GM19025 (cell line): Measurements from ENCODE around the gene MTTP.

ENCODE experiments used
- ATAC-seq: cut with Tn5 transposase; IDR thresholded peaks from one replicate; pipeline ENCODE4 v1.9.1; 2021; ENCODE audit warnings: mild to moderate bottlenecking, low read depth, moderate library complexity; ENCODE audit not compliant: unreplicated experiment

The MTTP gene

GRCh38 chr4:99591757-99592156 lies 17.1 kb downstream of the MTTP start:
- ATAC-seq, result no peak

GRCh38 chr4:99593781-99594641 lies 19.4 kb downstream of the MTTP start:
- peak; percentile 77 for ATAC-seq

- ATAC-seq, result no peak
Measured at GRCh38 chr4:99594818-99595217, 20.2 kb downstream of the MTTP start.

- no peak for ATAC-seq
Measured at GRCh38 chr4:99606716-99607115, 32.1 kb downstream of the MTTP start.

GRCh38 chr4:99608417-99608816 lies 33.8 kb downstream of the MTTP start:
- no peak for ATAC-seq

- no peak for ATAC-seq
Measured at GRCh38 chr4:99610605-99611175, 36.1 kb downstream of the MTTP start.

GRCh38 chr4:99612281-99612680 lies 37.7 kb downstream of the MTTP start:
- no peak for ATAC-seq

GRCh38 chr4:99612704-99613103 lies 38.1 kb downstream of the MTTP start:
- no peak for ATAC-seq

- no peak for ATAC-seq
Measured at GRCh38 chr4:99614491-99614890, 39.9 kb downstream of the MTTP start.

GRCh38 chr4:99615170-99615820 lies 40.7 kb downstream of the MTTP start:
- ATAC-seq, result no peak

GRCh38 chr4:99617374-99617773 lies 42.8 kb downstream of the MTTP start:
- no peak for ATAC-seq

GRCh38 chr4:99622341-99622740 lies 47.7 kb downstream of the MTTP start:
- ATAC-seq, result no peak

- ATAC-seq, result no peak
Measured at GRCh38 chr4:99624141-99624719, 49.6 kb downstream of the MTTP start.

- ATAC-seq, result peak; percentile 66
Measured at GRCh38 chr4:99625369-99625768, 50.7 kb downstream of the MTTP start.

GRCh38 chr4:99628040-99628439 lies 53.4 kb downstream of the MTTP start:
- no peak for ATAC-seq

- ATAC-seq, result no peak
Measured at GRCh38 chr4:99629962-99630554, 55.4 kb downstream of the MTTP start.

GRCh38 chr4:99630857-99631360 lies 56.3 kb downstream of the MTTP start:
- ATAC-seq, result no peak

- no peak for ATAC-seq
Measured at GRCh38 chr4:99633772-99634171, 59.1 kb downstream of the MTTP start.

- no peak for ATAC-seq
Measured at GRCh38 chr4:99634742-99635360, 60.2 kb downstream of the MTTP start.

- no peak for ATAC-seq
Measured at GRCh38 chr4:99635601-99636000, 61.0 kb downstream of the MTTP start.
